Adipocyte (in vitro differentiated cells): Measurements from ENCODE around the gene KIF13A.
"Not testable (repeated sequence)": the region's sequence is repeated elsewhere in the genome, so short reads cannot be mapped to it uniquely, and the experiment has no call there.

Experiments used
- DNase-seq: peaks from one replicate; pipeline ENCODE4 v3.0.0-alpha.2; 2015; ENCODE audit warnings: low read depth
- H3K27me3 ChIP-seq: replicated peaks from 2 replicates; pipeline ENCODE4 v1.7.0; 2013; ENCODE audit warnings: mild to moderate bottlenecking, low read length, moderate library complexity; ENCODE audit not compliant: control insufficient read depth, insufficient read depth
- H3K36me3 ChIP-seq: 2 replicates; pipeline ENCODE4 v1.7.0; 2013; ENCODE audit warnings: low read length, mild to moderate bottlenecking, moderate library complexity; ENCODE audit not compliant: control insufficient read depth, insufficient read depth, severe bottlenecking
- H3K4me1 ChIP-seq: 2 replicates; pipeline ENCODE4 v1.7.0; 2013; ENCODE audit warnings: mild to moderate bottlenecking, low read length, moderate library complexity; ENCODE audit not compliant: control insufficient read depth, insufficient read depth
- H3K4me3 ChIP-seq: 2 replicates; pipeline ENCODE4 v1.7.0; 2013; ENCODE audit warnings: mild to moderate bottlenecking, low read length, moderate library complexity
- H3K9ac ChIP-seq: 2 replicates; pipeline ENCODE4 v1.7.0; 2013; ENCODE audit warnings: mild to moderate bottlenecking, low read length, moderate library complexity
- H3K9me3 ChIP-seq: 2 replicates; pipeline ENCODE4 v1.7.0; 2013; ENCODE audit warnings: mild to moderate bottlenecking, low read length, moderate library complexity; ENCODE audit not compliant: control insufficient read depth

KIF13A gene

DNA sequence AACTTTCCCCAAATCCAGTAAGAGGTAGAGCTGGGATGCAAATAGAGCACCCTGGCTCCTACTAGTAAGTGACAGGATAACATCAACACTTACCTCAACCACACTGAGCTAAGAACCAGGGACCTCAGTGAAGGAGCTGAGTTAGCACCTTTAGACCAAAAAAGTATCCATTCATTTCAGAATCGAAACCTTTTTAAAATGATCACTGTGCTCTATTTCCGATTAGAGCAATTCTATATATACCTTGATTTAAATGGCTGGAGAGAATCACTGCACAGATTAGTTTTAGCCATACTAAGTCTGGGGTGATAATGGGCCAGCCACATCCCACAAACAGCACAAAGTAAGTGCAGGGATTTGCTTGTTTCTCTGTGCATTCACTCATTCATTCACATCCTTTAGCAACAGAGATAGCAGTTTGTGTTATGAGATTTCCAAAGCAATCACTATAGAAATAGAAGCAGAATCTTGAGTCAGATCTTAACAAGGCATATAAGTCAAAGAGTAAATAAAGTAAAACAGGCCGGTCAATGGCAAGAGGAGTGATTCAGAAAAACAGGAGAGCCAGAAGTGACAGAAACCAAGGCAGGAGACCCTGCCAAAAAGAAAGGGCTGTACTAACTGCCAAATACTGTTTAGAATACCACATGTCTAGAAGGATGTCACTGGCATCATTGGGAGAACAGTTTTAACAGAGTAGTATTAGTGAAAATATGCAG is 136.3 kb downstream of the KIF13A start:
- Histone ChIP-seq H3K9me3 (no peaks in the 10 kb centered on the region), H3K4me1 (peaks cover 16% of the 10 kb centered on the region), H3K4me3 (no peak overlapping the region), H3K36me3 (peaks cover 31% of the 10 kb centered on the region), H3K9ac (no peak overlapping the region), H3K27me3 (no peaks in the 10 kb centered on the region)
- DNase-seq, result peak; percentile 32

DNA sequence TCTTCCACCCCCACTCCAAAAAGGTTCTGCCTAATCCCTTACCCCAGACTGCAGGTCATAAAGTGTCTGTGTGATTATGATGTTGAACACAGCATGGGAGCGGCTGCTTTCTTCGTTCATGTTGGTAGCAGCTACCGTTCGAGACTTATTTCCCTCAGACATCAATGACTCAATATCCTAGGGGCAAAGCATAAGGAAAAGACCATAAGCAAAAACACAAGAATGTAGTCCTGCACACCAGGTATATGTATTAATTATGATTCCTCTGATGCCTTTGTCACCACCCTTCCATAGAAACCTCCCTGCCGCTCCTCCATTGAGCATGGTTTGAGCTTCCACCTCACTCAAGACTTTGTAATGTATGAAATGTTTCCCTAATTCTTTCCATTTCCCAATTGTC is 137.2 kb downstream of the KIF13A start:
- DNase-seq, result no peak
- Histone ChIP-seq H3K9ac (no peak overlapping the region), H3K4me1 (peaks cover 16% of the 10 kb centered on the region), H3K36me3 (peaks cover 25% of the 10 kb centered on the region), H3K4me3 (no peak overlapping the region), H3K27me3 (no peaks in the 10 kb centered on the region), H3K9me3 (no peaks in the 10 kb centered on the region)

DNA sequence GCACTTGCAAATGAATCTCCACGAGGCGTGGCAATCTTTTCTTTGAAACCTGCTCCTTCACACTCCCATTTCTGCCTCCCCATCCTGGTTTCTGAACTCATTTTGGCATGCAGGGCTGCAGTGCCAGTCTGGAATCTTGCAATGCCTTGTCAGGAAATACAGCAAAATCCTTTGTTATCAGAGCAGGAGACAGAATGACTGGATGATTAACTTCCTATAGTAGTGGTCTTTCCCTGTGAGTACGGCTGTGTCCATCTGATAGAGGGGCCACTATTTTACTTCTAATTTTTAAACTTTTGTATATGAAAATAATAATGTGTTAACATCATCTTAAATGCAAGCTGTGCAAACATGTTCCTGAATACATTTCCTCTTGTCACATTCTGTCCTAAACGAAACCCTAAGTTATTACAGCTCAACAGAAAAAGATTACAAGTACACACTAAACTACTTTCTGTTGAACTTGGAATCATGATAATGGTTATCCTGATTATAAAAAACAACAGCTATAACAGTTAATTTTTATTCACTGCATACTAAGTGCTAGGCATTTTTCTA is 140.2 kb downstream of the KIF13A start:
- Histone ChIP-seq H3K36me3 (peaks cover 35% of the 10 kb centered on the region), H3K9me3 (no peaks in the 10 kb centered on the region), H3K4me1 (peaks cover 14% of the 10 kb centered on the region), H3K4me3 (no peak overlapping the region), H3K27me3 (no peaks in the 10 kb centered on the region), H3K9ac (no peak overlapping the region)
- no peak for DNase-seq

DNA sequence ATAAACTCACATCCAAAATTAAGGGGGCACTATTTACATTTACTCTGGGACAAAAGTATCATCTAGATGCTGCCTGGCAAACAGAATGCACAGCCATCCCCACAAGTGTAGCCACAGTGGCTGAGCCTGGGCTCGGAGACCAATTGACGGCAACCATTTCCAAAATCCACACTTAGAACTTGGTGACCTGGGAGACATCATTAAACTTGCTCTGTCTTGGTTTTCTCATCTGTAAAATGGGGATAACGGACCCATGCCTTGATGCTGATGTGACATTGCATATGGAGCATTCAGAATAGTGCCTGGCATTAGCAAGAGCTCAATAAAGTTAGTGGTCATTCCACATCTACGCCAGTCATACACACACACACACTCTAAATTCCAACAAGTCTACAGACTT is 140.7 kb downstream of the KIF13A start:
- Histone ChIP-seq H3K36me3 (peaks cover 35% of the 10 kb centered on the region), H3K4me3 (no peak overlapping the region), H3K9ac (no peak overlapping the region), H3K4me1 (peaks cover 10% of the 10 kb centered on the region), H3K27me3 (no peaks in the 10 kb centered on the region), H3K9me3 (no peaks in the 10 kb centered on the region)
- DNase-seq, result no peak

DNA sequence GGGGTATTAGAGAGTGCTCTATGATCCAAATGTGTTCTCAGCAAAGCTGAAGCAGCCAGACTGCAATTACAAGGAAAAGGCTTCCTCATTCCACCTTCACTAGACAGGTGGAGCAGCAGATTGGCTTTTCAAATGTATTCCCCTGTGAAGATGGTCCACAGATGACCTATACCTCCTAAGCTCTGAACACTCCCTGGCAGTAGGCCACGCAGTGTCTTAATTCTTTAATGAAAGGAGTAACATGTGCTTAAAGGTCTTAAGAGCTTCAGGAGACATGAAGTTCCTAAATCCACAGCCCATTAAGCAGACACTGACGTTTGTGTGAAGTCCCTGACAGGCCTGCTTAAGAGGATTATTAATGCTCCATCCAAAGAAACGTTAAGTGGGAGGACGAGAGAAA is 141.8 kb downstream of the KIF13A start:
- H3K9ac ChIP-seq, result no peak overlapping the region

DNA sequence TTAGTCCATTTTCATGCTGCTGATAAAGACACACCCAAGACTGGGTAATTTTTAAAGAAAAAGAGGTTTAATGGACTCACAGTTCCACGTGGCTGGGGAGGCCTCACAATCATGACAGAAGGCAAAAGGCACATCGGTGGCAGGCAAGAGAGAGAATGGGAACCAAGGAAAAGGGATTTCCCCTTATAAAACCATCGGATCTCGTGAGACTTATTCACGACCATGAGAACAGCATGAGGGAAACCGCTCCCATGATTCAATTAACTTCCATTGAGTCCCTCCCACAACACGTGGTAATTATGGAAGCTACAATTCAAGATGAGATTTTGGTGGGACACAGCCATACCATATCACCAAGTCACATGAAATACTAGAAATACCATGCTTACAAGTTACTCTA is 142.5 kb downstream of the KIF13A start:
- H3K27me3 ChIP-seq, H3K9me3 ChIP-seq, H3K4me1 ChIP-seq, DNase-seq, H3K9ac ChIP-seq, H3K4me3 ChIP-seq: not testable (repeated sequence)
- H3K36me3 ChIP-seq, result peaks cover 31% of the 10 kb centered on the region

More for the DNA sequence above, 141.8 kb downstream of the KIF13A start:
- Histone ChIP-seq H3K27me3 (no peaks in the 10 kb centered on the region), H3K4me1 (no peaks in the 10 kb centered on the region), H3K9me3 (no peaks in the 10 kb centered on the region), H3K36me3 (peaks cover 35% of the 10 kb centered on the region), H3K4me3 (no peak overlapping the region)
- DNase-seq, result no peak

DNA sequence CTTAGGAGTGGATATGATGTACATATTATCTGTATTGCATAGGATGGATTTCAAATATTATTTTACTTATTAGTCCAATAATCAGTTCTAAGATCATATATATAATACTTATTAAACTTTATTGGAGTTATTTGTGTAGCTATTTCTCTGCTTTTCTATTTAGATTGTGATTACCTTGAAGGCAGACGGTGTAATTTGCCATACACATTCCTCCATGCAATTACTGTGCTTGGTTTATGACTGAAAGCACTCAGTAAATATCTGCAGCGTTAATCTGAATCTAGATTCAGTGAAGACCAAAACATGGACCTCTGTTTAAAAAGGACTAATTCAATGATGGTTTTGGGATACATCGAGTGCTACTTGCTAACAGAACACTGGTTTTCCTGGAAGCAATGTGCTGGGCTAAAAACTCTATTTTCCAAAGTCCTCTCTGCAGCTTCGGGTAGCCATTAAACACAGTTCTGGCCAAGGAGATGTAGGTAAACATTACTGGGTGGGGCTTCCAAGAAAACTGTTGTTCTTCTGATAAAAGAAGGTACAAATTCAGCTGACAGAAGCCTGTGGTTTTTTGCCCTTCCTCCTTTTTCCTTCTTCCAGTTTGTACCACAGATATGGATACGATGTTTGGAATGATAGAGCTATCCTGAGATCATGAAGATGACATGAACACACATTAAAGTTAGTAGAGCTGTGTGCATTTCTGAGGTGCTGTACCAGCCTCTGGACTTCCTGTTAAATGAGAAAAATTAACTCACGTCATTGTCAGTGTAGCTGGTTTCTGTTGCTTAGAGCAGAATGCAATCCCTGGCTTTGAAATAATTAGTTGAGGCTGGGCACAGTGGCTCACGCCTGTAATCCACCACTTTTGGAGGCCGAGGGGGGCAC is 144.3 kb downstream of the KIF13A start:
- H3K36me3 ChIP-seq, result peaks cover 13% of the 10 kb centered on the region
- no peaks in the 10 kb centered on the region for H3K9me3 ChIP-seq
- no peaks in the 10 kb centered on the region for H3K27me3 ChIP-seq
- no peak overlapping the region for H3K9ac ChIP-seq
- H3K4me1 ChIP-seq, result no peaks in the 10 kb centered on the region
- DNase-seq, result no peak
- H3K4me3 ChIP-seq, result no peak overlapping the region

DNA sequence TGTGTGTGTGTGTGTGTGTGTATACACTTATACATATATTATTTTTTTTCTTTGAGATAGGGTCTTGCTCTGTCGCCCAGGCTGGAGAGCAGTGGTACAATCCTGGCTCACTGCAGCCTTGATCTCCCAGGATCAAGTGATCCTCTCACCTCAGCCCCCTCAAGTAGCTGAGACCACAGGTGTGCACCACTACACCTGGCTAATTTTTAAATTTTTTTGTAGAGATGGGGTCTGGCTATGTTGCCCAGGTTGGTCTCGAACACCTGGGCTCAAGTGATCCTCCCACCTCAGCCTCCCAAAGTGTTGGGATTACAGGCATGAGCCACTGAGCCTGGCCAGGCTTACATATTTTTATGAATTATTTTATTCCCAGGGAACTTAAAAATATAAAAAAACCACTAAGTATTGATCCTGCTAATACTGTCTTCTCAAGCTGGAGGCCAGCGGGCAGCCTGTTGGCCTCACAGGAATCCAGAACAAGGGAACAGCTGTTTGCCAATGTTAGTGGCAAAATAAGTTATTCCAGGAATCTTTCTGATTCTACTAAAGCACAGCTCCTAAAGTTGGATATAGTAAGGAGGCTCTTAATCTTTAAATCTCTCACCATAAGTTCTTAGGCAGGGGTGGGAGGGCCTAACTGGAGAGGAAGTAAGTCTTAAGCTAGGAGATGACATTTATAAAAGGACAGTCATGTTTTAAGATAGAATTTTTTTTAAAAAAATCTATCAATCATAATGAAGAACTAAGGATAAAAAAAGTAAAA is 145.2 kb downstream of the KIF13A start:
- Histone ChIP-seq H3K9ac (no peak overlapping the region), H3K9me3 (no peaks in the 10 kb centered on the region), H3K4me1 (no peaks in the 10 kb centered on the region), H3K27me3 (no peaks in the 10 kb centered on the region), H3K4me3 (no peak overlapping the region), H3K36me3 (peaks cover 13% of the 10 kb centered on the region)
- DNase-seq, result peak; percentile 44

DNA sequence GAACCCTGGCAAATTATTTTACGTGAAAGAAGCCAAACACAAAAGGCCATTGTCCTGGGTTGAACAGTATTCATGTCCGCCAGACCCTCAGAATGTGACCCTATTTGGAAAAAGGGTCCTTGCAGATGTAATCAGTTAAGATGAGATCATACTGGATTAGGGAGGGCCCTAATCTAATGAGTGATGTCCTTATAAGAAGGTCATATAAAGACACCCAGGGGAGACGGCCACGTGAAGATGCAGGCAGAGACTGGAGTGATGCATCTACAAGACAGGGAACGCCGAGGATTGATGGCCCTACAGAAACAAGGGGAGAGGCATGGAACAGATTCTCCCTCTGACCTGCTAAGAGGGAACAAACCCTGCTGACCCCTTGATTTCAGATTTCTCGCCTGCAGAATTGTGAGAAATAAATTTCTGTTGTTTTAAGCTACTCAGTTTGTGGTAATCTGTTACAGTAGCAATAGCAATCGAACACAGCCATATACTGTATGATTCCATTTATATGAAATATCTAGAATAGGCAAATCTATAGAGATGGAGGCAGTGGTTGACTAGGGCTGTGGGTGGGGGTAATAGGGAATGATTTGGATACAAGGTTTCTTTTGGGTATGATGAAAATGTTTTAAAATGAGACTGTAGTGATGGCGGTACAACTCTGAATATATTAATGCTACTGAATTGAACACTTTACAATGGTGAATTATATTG is 147.8 kb downstream of the KIF13A start:
- Histone ChIP-seq H3K9me3 (no peaks in the 10 kb centered on the region), H3K36me3 (peaks cover 27% of the 10 kb centered on the region), H3K27me3 (no peaks in the 10 kb centered on the region), H3K4me3 (no peak overlapping the region), H3K4me1 (no peaks in the 10 kb centered on the region), H3K9ac (no peak overlapping the region)
- DNase-seq, result no peak

DNA sequence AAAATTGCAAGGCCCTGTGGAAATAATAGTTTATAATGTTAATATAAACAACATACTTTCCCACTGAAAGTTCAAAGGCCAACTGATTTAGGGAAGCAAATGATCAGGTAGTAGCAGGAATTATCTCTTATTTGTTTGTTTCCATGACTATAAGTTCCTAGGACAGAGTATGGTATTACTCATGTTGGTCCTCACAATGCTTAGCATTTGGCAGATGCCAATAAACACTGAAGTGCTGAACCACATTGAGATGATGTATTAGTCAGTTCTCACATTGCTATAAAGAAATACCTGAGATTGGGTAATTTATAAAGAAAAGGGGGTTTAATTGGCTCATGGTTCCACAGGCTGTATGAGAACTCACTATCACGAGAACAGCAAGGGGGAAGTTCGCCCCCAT is 151.1 kb downstream of the KIF13A start:
- no peak overlapping the region for H3K4me3 ChIP-seq
- H3K27me3 ChIP-seq, result no peaks in the 10 kb centered on the region
- H3K4me1 ChIP-seq, result peaks cover 2% of the 10 kb centered on the region
- no peak for DNase-seq
- peaks cover 17% of the 10 kb centered on the region for H3K36me3 ChIP-seq
- H3K9ac ChIP-seq, result no peak overlapping the region
- no peaks in the 10 kb centered on the region for H3K9me3 ChIP-seq
